GM06990 (cell line): Measurements from ENCODE around the gene CALML4.
"Not testable (repeated sequence)": the region's sequence is repeated elsewhere in the genome, so short reads cannot be mapped to it uniquely, and the experiment has no call there.

ENCODE experiments used
- DNase-seq: peaks from one replicate; pipeline ENCODE4 v3.0.0-alpha.2; 2011; ENCODE audit not compliant: insufficient read length; ENCODE audit errors: extremely low read depth
- H3K27me3 ChIP-seq: replicated peaks from 2 replicates; pipeline ENCODE4 v1.6.0; 2011; ENCODE audit warnings: low read length; ENCODE audit not compliant: control insufficient read depth, insufficient read depth
- H3K36me3 ChIP-seq: 2 replicates; pipeline ENCODE4 v1.5.1; 2011; ENCODE audit warnings: low read length; ENCODE audit not compliant: control insufficient read depth, insufficient read depth
- H3K4me3 ChIP-seq: replicated peaks from 2 replicates; pipeline ENCODE4 v1.5.1; 2011; ENCODE audit warnings: low read depth, mild to moderate bottlenecking, control low read depth, low read length
- TF ChIP-seq, protein P1 (sequence below): IDR thresholded peaks from 2 replicates; pipeline ENCODE4 v1.5.1; 2011; ENCODE audit warnings: low read length, control low read depth, mild to moderate bottlenecking, inconsistent platforms; ENCODE audit not compliant: insufficient read depth, poor library complexity, severe bottlenecking

CALML4 gene

GRCh38 chr15:68227643-68228142 is 22.6 kb upstream of the CALML4 start:
- DNase-seq: no peak
- H3K36me3 ChIP-seq: no peaks in the 10 kb centered on the region
- TF ChIP-seq, protein P1, sequence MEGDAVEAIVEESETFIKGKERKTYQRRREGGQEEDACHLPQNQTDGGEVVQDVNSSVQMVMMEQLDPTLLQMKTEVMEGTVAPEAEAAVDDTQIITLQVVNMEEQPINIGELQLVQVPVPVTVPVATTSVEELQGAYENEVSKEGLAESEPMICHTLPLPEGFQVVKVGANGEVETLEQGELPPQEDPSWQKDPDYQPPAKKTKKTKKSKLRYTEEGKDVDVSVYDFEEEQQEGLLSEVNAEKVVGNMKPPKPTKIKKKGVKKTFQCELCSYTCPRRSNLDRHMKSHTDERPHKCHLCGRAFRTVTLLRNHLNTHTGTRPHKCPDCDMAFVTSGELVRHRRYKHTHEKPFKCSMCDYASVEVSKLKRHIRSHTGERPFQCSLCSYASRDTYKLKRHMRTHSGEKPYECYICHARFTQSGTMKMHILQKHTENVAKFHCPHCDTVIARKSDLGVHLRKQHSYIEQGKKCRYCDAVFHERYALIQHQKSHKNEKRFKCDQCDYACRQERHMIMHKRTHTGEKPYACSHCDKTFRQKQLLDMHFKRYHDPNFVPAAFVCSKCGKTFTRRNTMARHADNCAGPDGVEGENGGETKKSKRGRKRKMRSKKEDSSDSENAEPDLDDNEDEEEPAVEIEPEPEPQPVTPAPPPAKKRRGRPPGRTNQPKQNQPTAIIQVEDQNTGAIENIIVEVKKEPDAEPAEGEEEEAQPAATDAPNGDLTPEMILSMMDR: no peak
- H3K27me3 ChIP-seq: no peaks in the 10 kb centered on the region
- peak overlapping the region; percentile 88 for H3K4me3 ChIP-seq

DNA sequence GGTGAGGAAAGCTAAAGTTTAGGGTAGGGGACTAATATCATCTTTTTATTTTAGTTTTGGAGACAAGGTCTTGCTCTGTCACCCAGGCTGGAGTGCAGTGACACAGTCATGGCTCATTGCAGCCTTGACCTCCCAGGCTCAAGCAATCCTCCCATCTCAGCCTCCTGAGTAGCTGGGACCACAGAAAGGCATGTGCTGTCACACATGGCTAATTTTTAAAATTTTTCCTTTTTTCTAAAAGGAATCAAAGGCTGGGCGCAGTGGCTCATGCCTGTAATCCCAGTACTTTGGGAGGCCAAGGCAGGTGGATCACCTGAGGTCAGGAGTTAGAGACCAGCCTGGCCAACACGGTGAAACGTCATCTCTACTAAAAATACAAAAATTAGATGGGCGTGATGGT is 20.3 kb upstream of the CALML4 start:
- not testable (repeated sequence) for H3K27me3 ChIP-seq, H3K4me3 ChIP-seq, DNase-seq, H3K36me3 ChIP-seq

DNA sequence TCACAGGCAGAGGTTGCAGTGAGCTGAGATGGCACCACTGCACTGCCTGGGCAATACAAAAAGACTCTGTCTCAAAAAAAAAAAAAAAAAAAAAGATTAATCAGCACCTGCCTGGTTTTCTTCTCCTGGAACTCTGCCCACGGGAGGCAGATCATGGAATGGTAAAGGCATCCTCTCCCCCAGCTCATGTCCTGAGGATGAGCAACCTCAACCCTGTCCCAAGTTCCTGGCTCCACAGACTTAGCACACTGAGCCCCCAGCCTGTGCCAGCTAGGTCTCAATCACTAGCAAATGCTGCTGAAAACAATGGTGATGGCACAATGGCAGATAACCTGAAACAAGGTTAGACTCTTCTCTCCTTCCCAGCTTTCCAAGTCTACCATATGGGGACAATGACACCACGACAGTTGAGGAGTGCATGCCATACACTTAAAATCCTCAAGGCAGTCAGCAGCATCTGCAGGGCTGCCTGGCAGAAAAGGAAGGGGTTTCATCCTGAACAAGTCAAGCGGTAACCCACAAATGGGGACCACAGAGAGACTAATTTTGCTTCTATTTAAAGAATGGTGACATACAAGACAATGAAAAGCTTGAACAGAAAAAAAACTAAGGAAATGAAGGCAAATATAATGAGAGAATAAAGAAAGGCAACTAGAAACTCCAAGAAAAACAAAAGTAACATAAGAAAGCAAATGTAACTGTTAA is 19.6 kb upstream of the CALML4 start:
- Histone ChIP-seq H3K4me3 (no peak overlapping the region), H3K36me3 (no peaks in the 10 kb centered on the region; the same call in none of the 2 replicates), H3K27me3 (no peaks in the 10 kb centered on the region)
- TF ChIP-seq, protein P1: no peak
- DNase-seq: no peak

GRCh38 chr15:68224108-68224507 is 19.0 kb upstream of the CALML4 start:
- Histone ChIP-seq H3K27me3 (no peaks in the 10 kb centered on the region), H3K4me3 (no peak overlapping the region), H3K36me3 (no peaks in the 10 kb centered on the region; the same call in none of the 2 replicates)
- TF ChIP-seq, protein P1: no peak
- no peak for DNase-seq

DNA sequence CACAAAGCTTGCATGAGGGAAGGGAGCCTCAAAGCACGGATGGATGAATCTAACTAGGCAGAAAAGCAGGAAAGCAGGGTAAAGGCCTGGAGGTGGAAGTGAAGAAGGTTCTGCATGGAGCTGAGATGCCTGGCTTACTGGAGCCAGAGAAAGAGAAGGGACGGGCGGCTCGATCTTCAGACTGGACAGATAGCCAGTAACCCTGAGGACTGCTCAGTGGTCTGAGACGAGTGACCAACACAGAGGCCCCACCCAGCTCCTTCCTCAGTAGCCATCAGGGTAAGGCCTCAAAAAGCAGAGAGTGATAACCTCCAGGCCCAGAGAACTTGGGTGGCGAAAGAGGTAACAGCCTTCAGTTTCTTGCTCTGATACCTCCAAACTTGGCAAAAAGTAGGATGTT is 18.0 kb upstream of the CALML4 start:
- Histone ChIP-seq H3K36me3 (peaks cover 6% of the 10 kb centered on the region), H3K4me3 (no peak overlapping the region), H3K27me3 (no peaks in the 10 kb centered on the region)
- DNase-seq: no peak
- TF ChIP-seq, protein P1: no peak

DNA sequence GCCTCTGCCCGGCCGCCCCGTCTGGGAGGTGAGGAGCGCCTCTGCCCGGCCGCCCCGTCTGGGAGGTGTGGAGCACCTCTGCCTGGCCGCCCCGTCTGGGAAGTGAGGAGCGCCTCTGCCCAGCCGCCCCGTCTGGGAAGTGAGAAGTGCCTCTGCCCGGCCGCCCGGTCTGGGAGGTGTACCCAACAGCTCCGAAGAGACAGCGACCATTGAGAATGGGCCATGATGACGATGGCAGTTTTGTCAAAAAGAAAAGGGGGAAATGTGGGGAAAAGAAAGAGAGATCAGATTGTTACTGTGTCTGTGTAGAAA is 17.3 kb upstream of the CALML4 start:
- not testable (repeated sequence) for H3K36me3 ChIP-seq, H3K27me3 ChIP-seq, DNase-seq, H3K4me3 ChIP-seq

GRCh38 chr15:68221530-68222431 is 16.6 kb upstream of the CALML4 start:
- H3K27me3 ChIP-seq, H3K36me3 ChIP-seq, DNase-seq, H3K4me3 ChIP-seq: not testable (repeated sequence)
